ENCODE data around the gene ERC2. TPM values are rescaled to one million over a fixed set of nuclear protein-coding genes. Genes with fewer than 3 reads are reported as not detected.

The ERC2 gene
- total RNA-seq, 1 donor from 2014 or later, result 0.35 TPM

DNA sequence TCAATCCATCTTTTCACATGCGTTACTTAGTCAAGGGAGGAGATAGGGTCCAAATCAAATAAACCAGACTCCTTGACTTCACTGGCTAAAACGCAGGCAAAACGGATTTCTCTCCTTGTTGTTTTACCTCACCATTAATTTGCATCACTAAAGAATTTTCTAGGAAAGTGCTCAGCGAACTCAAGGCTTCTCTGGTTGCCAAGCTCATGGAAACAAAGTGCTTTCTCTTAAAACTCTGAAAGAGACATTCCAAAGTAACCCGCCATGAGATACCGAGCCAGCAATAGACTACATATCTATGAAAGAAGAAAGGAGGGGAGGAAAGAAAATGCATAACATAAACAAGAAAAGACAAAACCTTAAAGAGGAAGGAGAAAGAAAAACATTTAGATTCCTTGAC is 769.4 kb downstream of the ERC2 start:
- Mint-ChIP-seq H3K4me1 (ENCODE audit: unreplicated experiment) (no peaks in the 10 kb centered on the region), H3K27ac (ENCODE audit: unreplicated experiment) (no peak overlapping the region), H3K27me3 (ENCODE audit: unreplicated experiment) (peaks cover 2% of the 10 kb centered on the region), H3K36me3 (ENCODE audit: unreplicated experiment) (no peaks in the 10 kb centered on the region), H3K4me3 (ENCODE audit: unreplicated experiment) (no peak overlapping the region), H3K9me3 (ENCODE audit: unreplicated experiment) (no peaks in the 10 kb centered on the region)
- DNase-seq (ENCODE audit: extremely low spot score, unreplicated experiment), result no peak
- TF ChIP-seq, protein P1, sequence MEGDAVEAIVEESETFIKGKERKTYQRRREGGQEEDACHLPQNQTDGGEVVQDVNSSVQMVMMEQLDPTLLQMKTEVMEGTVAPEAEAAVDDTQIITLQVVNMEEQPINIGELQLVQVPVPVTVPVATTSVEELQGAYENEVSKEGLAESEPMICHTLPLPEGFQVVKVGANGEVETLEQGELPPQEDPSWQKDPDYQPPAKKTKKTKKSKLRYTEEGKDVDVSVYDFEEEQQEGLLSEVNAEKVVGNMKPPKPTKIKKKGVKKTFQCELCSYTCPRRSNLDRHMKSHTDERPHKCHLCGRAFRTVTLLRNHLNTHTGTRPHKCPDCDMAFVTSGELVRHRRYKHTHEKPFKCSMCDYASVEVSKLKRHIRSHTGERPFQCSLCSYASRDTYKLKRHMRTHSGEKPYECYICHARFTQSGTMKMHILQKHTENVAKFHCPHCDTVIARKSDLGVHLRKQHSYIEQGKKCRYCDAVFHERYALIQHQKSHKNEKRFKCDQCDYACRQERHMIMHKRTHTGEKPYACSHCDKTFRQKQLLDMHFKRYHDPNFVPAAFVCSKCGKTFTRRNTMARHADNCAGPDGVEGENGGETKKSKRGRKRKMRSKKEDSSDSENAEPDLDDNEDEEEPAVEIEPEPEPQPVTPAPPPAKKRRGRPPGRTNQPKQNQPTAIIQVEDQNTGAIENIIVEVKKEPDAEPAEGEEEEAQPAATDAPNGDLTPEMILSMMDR (IDR thresholded peaks at IDR 0.05), result no peak

DNA sequence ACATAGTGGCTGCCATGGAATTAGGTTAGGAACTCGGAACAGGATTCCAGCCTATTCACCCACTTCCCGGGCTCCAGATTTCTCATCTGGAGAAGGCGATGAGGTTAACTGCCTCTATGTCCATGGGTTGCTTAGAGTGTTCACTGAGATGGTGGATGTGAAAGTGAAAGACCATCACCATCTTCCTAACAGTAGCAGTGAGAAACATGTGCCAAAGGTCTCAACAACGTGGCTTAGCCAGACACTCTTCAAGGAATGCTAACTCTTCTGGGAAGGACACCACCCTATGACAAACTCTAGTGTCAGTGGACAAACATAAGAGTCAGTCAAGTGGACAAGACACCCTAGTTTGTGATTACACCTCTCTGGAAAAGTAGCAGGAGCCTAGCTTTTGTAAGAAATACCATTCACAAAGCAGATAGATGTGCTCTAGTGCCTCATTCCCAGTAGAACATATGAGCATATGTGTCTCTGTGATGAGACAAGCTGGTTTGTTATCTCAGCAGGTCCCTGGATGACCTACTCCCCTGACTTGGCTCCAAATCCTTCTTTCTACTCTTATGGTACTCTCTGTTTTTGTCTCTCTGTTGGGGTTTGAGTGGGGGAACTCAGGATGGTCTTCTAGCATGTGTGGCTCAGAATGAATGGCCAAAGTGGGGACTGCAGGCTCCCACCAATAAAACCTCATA is 770.9 kb downstream of the ERC2 start:
- H3K4me3 Mint-ChIP-seq (ENCODE audit: unreplicated experiment), result no peak overlapping the region
- no peaks in the 10 kb centered on the region for H3K36me3 Mint-ChIP-seq (ENCODE audit: unreplicated experiment)
- no peak overlapping the region for H3K27ac Mint-ChIP-seq (ENCODE audit: unreplicated experiment)
- H3K4me1 Mint-ChIP-seq (ENCODE audit: unreplicated experiment), result peaks cover 3% of the 10 kb centered on the region
- no peak for DNase-seq (ENCODE audit: extremely low spot score, unreplicated experiment)
- H3K27me3 Mint-ChIP-seq (ENCODE audit: unreplicated experiment), result peaks cover 4% of the 10 kb centered on the region
- TF ChIP-seq, protein P1 (IDR thresholded peaks at IDR 0.05), result no peak
- no peaks in the 10 kb centered on the region for H3K9me3 Mint-ChIP-seq (ENCODE audit: unreplicated experiment)

DNA sequence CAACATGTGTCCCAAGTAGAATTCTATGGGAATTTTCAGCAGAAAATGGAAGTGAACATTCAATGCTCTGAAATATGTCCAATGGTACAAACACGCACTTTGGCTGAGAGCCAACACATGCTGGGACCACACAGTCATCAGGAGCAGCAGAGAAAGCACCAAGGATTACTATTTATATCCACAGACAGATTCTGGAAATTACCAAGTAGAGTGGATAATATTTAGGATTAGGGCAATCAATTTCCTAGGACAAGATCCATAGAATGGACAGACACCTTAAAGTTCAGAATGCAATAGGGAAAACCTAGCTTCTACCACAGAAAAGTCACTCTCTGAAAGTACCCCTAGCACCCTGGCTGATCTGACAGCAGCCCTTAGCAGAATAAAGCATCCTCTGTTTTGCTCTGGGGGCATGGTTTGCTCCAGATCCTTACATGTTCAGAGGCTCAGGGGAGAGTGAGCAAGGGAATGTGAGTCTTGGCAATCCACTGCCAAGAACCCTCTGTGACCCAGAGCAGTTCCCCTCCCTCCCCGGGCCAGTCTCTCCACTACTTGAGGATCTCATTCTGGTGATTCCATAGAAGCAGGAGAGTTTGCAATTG is 775.2 kb downstream of the ERC2 start:
- peaks cover 3% of the 10 kb centered on the region for H3K4me1 Mint-ChIP-seq (ENCODE audit: unreplicated experiment)
- H3K4me3 Mint-ChIP-seq (ENCODE audit: unreplicated experiment), result no peak overlapping the region
- TF ChIP-seq, protein P1 (IDR thresholded peaks at IDR 0.05), result no peak
- no peak overlapping the region for H3K27ac Mint-ChIP-seq (ENCODE audit: unreplicated experiment)
- no peaks in the 10 kb centered on the region for H3K9me3 Mint-ChIP-seq (ENCODE audit: unreplicated experiment)
- no peak for DNase-seq (ENCODE audit: extremely low spot score, unreplicated experiment)
- no peaks in the 10 kb centered on the region for H3K36me3 Mint-ChIP-seq (ENCODE audit: unreplicated experiment)
- H3K27me3 Mint-ChIP-seq (ENCODE audit: unreplicated experiment), result peaks cover 15% of the 10 kb centered on the region

GRCh38 chr3:55692295-55692956 is 775.8 kb downstream of the ERC2 start:
- no peak for DNase-seq (ENCODE audit: extremely low spot score, unreplicated experiment)
- H3K27me3 Mint-ChIP-seq (ENCODE audit: unreplicated experiment), result peaks cover 15% of the 10 kb centered on the region

More at GRCh38 chr3:55692295-55692956, 775.8 kb downstream of the ERC2 start:
- no peak overlapping the region for H3K27ac Mint-ChIP-seq (ENCODE audit: unreplicated experiment)
- no peaks in the 10 kb centered on the region for H3K36me3 Mint-ChIP-seq (ENCODE audit: unreplicated experiment)
- no peak overlapping the region for H3K4me3 Mint-ChIP-seq (ENCODE audit: unreplicated experiment)
- TF ChIP-seq, protein P1 (IDR thresholded peaks at IDR 0.05), result no peak
- no peaks in the 10 kb centered on the region for H3K9me3 Mint-ChIP-seq (ENCODE audit: unreplicated experiment)
- peaks cover 3% of the 10 kb centered on the region for H3K4me1 Mint-ChIP-seq (ENCODE audit: unreplicated experiment)
